NB4 (cell line): ENCODE measurements around the gene RAB40B.

Experiments used
- MYC ChIP-seq: IDR thresholded peaks from 2 replicates; pipeline ENCODE4 v1.6.1; 2011; ENCODE audit warnings: low read depth, low read length
- POLR2A ChIP-seq: IDR thresholded peaks from 2 replicates; pipeline ENCODE4 v1.6.1; 2011; ENCODE audit warnings: mild to moderate bottlenecking; ENCODE audit not compliant: insufficient read length; ENCODE audit errors: extremely low read depth
- TF ChIP-seq, protein P1 (sequence below): IDR thresholded peaks from one replicate; pipeline ENCODE4 v1.5.1; 2012; ENCODE audit warnings: low read depth, low read length

DNA sequence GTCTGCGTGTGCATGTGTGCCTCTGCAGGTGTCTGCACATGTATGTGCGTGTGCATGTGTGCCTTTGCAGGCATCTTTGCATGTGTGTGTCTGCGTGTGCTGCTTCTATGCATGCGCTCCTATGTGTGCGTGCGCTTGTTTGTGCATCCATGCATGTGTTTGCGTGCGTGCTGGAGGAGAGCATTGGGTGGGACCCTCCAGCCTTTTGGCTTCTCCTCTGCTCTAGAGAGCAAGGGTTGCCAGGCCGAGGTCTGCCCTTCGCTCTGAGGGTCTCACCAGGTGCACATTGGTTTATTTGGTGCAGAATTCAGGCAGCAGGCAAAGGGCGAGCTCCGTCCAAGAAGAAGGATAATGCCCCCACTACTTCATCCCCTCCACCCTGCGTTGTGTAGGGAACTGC is 1.1 kb upstream of the RAB40B start:
- TF ChIP-seq, protein P1, sequence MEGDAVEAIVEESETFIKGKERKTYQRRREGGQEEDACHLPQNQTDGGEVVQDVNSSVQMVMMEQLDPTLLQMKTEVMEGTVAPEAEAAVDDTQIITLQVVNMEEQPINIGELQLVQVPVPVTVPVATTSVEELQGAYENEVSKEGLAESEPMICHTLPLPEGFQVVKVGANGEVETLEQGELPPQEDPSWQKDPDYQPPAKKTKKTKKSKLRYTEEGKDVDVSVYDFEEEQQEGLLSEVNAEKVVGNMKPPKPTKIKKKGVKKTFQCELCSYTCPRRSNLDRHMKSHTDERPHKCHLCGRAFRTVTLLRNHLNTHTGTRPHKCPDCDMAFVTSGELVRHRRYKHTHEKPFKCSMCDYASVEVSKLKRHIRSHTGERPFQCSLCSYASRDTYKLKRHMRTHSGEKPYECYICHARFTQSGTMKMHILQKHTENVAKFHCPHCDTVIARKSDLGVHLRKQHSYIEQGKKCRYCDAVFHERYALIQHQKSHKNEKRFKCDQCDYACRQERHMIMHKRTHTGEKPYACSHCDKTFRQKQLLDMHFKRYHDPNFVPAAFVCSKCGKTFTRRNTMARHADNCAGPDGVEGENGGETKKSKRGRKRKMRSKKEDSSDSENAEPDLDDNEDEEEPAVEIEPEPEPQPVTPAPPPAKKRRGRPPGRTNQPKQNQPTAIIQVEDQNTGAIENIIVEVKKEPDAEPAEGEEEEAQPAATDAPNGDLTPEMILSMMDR, result no peak
- TF ChIP-seq MYC (no peak), POLR2A (no peak)
